Stomach (tissue), 9 donors: ENCODE results near the gene SMPD3. TPM values are rescaled to one million over a fixed set of nuclear protein-coding genes. Genes with fewer than 3 reads are reported as not detected.

Experiments
- DNase-seq, 2 donors: peaks; one replicate each; pipeline versions ENCODE4 v3.0.0 to v3.0.0-alpha.2; 2013 to 2019
- H3K27ac ChIP-seq, 5 donors: fragments of 200-600 bp in 4 of 5; sonication (generic) in 4 of 5; one replicate each; pipeline ENCODE4 v1.5.1; 2013 to 2019; ENCODE audit warnings: mild to moderate bottlenecking in 1 of 5, moderate library complexity in 1 of 5
- H3K27me3 ChIP-seq, 3 donors: fragments of 200-600 bp; sonication (generic); one replicate each; pipeline ENCODE4 v1.5.1; 2017 to 2019; ENCODE audit warnings: mixed run types in 1 of 3
- H3K36me3 ChIP-seq, 4 donors: fragments of 200-600 bp; sonication (generic); 1 replicate in 3 of 4; 2 replicates in 1 of 4; pipeline ENCODE4 v1.5.1; 2016 to 2019
- H3K4me1 ChIP-seq, 4 donors: fragments of 200-600 bp; sonication (generic); one replicate each; pipeline ENCODE4 v1.5.1; 2016 to 2019
- H3K4me3 ChIP-seq, 4 donors: fragments of 200-600 bp; sonication (generic) in 3 of 4; one replicate each; pipeline ENCODE4 v1.5.1; 2016 to 2019; ENCODE audit warnings: mild to moderate bottlenecking in 1 of 4
- H3K9me3 ChIP-seq, 4 donors: fragments of 200-600 bp; sonication (generic); one replicate each; pipeline ENCODE4 v1.5.1; 2016 to 2019
- CTCF ChIP-seq, 7 experiments: fragments of 450-650 bp in 4 of 7; fragments of 200-600 bp in 3 of 7; sonication (generic) in 3 of 7; IDR thresholded peaks; one replicate each; pipeline ENCODE4 v1.5.1; 2016 to 2019; ENCODE audit warnings: antibody characterized with exemption in 7 of 7, control low read depth in 2 of 7, mild to moderate bottlenecking in 1 of 7
- EP300 ChIP-seq: sonication (generic); formaldehyde crosslinking; IDR thresholded peaks from one replicate; pipeline ENCODE4 v1.6.1; 2017; ENCODE audit warnings: antibody characterized with exemption
- POLR2A ChIP-seq, 4 donors: fragments of 450-650 bp; IDR thresholded peaks; one replicate each; pipeline ENCODE4 v1.6.1; 2016; ENCODE audit warnings: antibody characterized with exemption in 4 of 4, control low read depth in 2 of 4, mild to moderate bottlenecking in 1 of 4, moderate library complexity in 1 of 4
- POLR2AphosphoS5 ChIP-seq, 3 donors: sonication (generic); formaldehyde crosslinking; IDR thresholded peaks; one replicate each; pipeline ENCODE4 v1.6.1; 2016; ENCODE audit warnings: antibody characterized with exemption in 3 of 3
- WGBS, 5 donors: extraction: QIAGEN DNeasy Blood & Tissue Kit in 3 of 5; methylation state at CpG; one replicate each; pipeline versions ENCODE4 v1.1.5 to v1.1.7; 2013 to 2018; 5-methylcytosine and 5-hydroxymethylcytosine counted together
- intact Hi-C: fragments of 100-400 bp; cut with DNase I; formaldehyde crosslinking; loops from one replicate; pipeline ENCODE4 v1.15.1; 2023; ENCODE audit warnings: low total_unique reads
- polyA plus RNA-seq, 3 donors: library from polyadenylated mRNA; stranded (reverse); fragments of 200-250 nt; gene quantifications; one replicate each; pipeline ENCODE4 v1.2.3, GENCODE V29; 2013
- total RNA-seq, 5 donors: library from RNA; depleted of rRNA; stranded (reverse); fragments of >200 nt; gene quantifications; one replicate each; pipeline versions ENCODE4 v1.1.0 to v1.2.3, GENCODE V29; 2014 to 2016
- donor health status: healthy with polysubstance abuse.
- donor health status: Bipolar disorder and iron deficiency.
- donor health status: healthy.

Gene SMPD3
- total and polyA plus RNA-seq, 8 donors = 1.7 to 110 (median 53.7) TPM

- no peak for TF ChIP-seq POLR2AphosphoS5 (IDR thresholded peaks at IDR 0.05)
- no peak for TF ChIP-seq CTCF (IDR thresholded peaks at IDR 0.05)
- no peak for TF ChIP-seq POLR2A (IDR thresholded peaks at IDR 0.05)
- no peak for TF ChIP-seq EP300
- intact Hi-C loops = no loop called here
- Histone ChIP-seq H3K27me3 (no peaks in the 10 kb centered on the region), H3K4me3 (no peak overlapping the region), H3K36me3 (peaks cover 49 to 95% (median 84%) of the 10 kb centered on the region in 4 donors), H3K4me1 (no peaks in the 10 kb centered on the region), H3K27ac (no peak overlapping the region), H3K9me3 (no peaks in the 10 kb centered on the region)
- 90 to 95% (median 94%) methylated on average over 13 of the region's 13 CpGs for WGBS, 5 donors
- no peak for DNase-seq
Measured at GRCh38 chr16:68339214-68339613, 109.1 kb downstream of the SMPD3 start.

- Histone ChIP-seq H3K27me3 (no peaks in the 10 kb centered on the region), H3K36me3 (peaks cover 49 to 95% (median 77%) of the 10 kb centered on the region in 4 donors), H3K4me3 (no peak overlapping the region), H3K9me3 (no peaks in the 10 kb centered on the region), H3K27ac (no peak overlapping the region), H3K4me1 (peaks cover 0 to under 1% (median 0%) of the 10 kb centered on the region in 4 donors)
- TF ChIP-seq POLR2AphosphoS5 (IDR thresholded peaks at IDR 0.05) (no peak), CTCF (IDR thresholded peaks at IDR 0.05) (no peak), POLR2A (IDR thresholded peaks at IDR 0.05) (no peak), EP300 (no peak)
- intact Hi-C loops = no loop called here
- DNase-seq = no peak
- WGBS, 5 donors = 91 to 98% (median 97%) methylated on average over 16 of the region's 16 CpGs
Measured at GRCh38 chr16:68338326-68339119, 109.8 kb downstream of the SMPD3 start.

GRCh38 chr16:68335175-68335574, 113.1 kb downstream of the SMPD3 start:
- Histone ChIP-seq H3K4me1 (peaks cover 0 to 18% (median 7%) of the 10 kb centered on the region in 4 donors), H3K4me3 (no peak overlapping the region), H3K27ac (no peak overlapping the region), H3K36me3 (peaks cover 31 to 81% (median 57%) of the 10 kb centered on the region in 4 donors), H3K9me3 (no peaks in the 10 kb centered on the region), H3K27me3 (no peaks in the 10 kb centered on the region)
- TF ChIP-seq EP300 (no peak), CTCF (IDR thresholded peaks at IDR 0.05) (no peak), POLR2A (IDR thresholded peaks at IDR 0.05) (no peak), POLR2AphosphoS5 (IDR thresholded peaks at IDR 0.05) (no peak)
- WGBS, 5 donors = 90 to 95% (median 93%) methylated on average over 5 of the region's 5 CpGs
- no peak for DNase-seq
- intact Hi-C loops = no loop called here

- Histone ChIP-seq H3K4me3 (no peak overlapping the region), H3K4me1 (peaks cover 4 to 38% (median 20%) of the 10 kb centered on the region in 4 donors), H3K27me3 (no peaks in the 10 kb centered on the region), H3K36me3 (peaks cover 4 to 60% (median 35%) of the 10 kb centered on the region in 4 donors), H3K27ac (peak overlapping the region in 3 of 5 donors; percentile 8 to 62 (median 57)), H3K9me3 (no peaks in the 10 kb centered on the region)
- TF ChIP-seq CTCF (IDR thresholded peaks at IDR 0.05) (no peak), POLR2AphosphoS5 (IDR thresholded peaks at IDR 0.05) (no peak), POLR2A (IDR thresholded peaks at IDR 0.05) (no peak), EP300 (no peak)
- 50 to 63% (median 60%) methylated on average over 7 of the region's 7 CpGs for WGBS, 5 donors
- DNase-seq = peak in 1 of 2 donors; percentile 69
- intact Hi-C loops = no loop called here
Measured at GRCh38 chr16:68332411-68333121, 115.7 kb downstream of the SMPD3 start.
